GM18526 (cell line): ENCODE measurements around the gene PIM3.

ENCODE experiments used
- POLR2A ChIP-seq: IDR thresholded peaks from 3 replicates; pipeline ENCODE4 v1.6.1; 2011; ENCODE audit not compliant: insufficient read length; ENCODE audit errors: extremely low read depth

PIM3 gene

GRCh38 chr22:49934891-49935557 lies 25.5 kb upstream of the PIM3 start:
- no peak for TF ChIP-seq POLR2A

DNA sequence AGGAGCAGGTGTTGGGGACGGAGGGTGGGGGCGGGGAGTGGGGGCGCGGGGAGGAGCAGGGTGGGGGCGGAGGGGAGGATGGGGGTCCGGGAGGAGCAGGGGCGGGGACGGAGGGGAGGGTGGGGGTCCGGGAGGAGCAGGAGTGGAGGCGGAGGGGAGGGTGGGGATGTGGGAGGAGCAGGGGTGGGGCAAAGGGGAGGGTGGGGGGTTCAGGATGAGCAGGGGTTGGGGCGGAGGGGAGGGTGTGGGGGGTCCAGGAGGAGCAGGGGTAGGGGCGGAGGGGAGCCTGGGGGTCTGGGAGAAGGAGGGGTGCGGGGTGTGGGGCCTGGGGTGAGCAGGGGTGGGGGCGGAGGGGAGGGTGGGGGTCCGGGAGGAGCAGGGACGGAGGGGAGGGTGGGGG lies 25.0 kb upstream of the PIM3 start:
- no peak for TF ChIP-seq POLR2A

GRCh38 chr22:49936018-49936972 lies 24.3 kb upstream of the PIM3 start:
- peak; percentile 42 for TF ChIP-seq POLR2A

GRCh38 chr22:49936973-49937757 lies 23.4 kb upstream of the PIM3 start:
- no peak for TF ChIP-seq POLR2A

- no peak for TF ChIP-seq POLR2A
These were observed 22.6 kb upstream of the PIM3 start for GRCh38 chr22:49937758-49938564.

GRCh38 chr22:49938565-49939136 lies 21.9 kb upstream of the PIM3 start:
- no peak for TF ChIP-seq POLR2A

DNA sequence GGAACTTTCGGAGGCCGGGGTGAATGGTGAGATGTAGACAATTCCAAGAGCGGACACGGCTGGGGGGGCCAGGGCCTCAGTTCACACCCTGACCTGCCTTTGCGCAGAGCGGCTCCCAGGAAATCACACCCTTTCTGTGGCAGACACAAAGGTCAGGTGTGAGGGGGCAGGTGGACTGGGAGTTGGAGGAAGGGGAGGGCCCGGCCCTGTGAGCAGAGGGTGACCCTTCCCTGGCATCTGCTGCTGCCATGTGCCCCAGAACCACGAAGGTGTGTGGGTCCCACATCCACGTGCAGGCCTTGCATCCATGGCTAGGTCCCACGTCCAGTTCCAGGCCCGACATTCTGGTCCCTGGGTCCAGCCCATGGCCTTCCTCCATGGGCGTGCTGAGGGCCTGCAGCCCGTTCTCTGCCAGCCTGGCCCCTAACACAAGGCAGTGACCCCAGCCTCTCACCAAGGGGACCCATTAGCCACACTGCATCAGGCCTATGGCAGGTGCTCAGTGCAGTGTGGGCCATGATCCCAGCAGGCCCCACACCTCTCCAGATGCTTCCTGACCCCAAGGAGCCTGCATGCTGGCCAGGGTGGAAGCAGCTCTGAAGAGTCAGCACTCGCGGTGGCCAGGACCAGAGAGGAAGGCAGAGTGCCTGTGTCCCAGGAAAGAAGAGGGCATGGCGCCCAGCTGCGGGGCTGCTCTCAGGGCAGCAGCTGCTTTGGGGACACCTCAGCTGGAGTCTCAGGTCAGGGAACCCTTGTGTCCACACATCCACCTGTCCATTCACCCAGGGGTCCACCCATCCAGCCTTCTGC lies 18.9 kb upstream of the PIM3 start:
- no peak for TF ChIP-seq POLR2A

DNA sequence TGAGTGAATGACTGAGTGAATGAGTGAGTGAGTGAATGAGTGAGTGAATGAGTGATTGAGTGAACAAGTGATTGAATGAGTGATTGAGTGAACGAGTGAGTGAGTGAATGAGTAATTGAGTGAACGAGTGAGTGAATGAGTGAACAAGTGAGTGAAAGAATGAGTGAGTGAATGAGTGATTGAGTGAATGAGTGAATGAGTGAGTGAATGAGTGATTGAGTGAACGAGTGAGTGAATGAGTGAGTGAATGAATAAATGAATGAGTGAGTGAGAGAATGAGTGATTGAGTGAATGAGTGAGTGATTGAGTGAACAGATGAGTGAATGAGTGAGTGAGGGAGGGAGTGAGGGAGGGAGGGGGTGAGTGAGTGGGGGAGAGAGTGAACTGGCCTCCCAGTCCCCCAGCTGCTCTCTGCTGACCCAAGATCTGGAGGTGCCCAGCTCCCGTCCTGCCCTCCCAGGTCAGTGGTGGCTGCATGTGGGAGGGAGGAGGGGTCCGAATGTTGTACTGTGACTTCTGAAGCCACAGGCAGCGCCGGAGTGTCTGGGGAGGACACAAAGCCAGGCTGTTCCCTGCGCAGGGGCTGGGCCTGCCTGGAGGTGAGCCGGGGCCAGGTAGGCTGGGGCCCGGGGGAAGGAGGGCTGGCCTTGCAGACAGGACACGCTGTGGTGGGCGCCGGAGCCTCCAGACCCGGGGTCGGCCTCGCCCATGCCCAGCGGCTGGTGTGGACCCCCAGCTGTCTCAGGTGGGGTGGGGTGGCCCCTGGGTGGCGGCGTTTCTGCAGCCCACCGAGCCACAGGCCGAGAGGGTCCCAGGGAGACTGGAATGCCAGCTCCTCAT lies 17.8 kb upstream of the PIM3 start:
- no peak for TF ChIP-seq POLR2A

DNA sequence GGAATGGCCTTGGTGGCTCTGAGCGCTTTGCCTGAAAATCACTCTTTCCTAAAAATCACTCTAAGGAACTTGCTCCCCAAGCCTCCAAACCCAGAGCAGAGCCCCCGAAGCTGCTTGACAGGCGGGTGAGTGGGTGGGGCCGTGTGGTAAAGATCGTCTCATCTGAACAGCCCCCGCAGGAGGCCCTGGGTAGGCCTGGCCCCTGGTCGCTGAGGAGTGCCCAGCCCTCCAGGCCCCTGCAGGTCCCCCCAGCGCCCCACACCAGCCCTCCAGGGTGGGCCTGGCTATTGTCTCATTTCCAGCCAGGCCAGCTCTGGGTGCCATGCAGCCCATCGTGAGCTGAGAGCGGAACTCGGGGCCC lies 17.2 kb upstream of the PIM3 start:
- TF ChIP-seq POLR2A = no peak

DNA sequence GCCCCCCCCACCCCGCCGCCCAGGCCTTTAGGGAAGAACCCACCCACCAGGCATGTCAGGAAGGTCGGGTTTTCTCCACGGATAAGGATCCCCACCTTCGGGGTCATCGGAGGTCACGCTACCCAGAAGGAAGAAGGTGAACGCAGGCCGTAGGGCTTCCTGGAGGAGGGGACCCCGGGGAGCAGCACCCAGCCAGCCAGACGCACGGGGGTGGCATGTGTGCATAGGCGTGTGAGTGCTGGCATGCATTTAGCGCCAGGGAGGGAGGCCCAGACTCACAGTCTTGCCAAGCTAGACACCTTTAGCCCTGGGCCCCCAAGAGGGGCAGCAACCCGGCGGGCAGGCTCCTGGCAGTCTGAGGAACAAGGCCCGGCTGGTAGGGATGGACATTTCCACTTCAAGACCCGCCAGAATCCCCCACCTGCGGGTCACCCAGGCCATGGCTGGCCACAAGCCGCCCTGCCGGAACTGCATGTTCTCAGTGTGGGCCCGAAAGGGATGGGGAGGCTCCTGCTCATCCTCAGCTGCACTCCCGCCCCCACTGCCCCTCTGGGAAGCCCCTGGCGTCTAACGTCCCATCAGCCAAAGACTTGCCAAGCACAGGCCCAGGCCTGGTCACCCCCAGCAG lies 16.7 kb upstream of the PIM3 start:
- TF ChIP-seq POLR2A = no peak

GRCh38 chr22:49944399-49944891 lies 16.1 kb upstream of the PIM3 start:
- TF ChIP-seq POLR2A = no peak

DNA sequence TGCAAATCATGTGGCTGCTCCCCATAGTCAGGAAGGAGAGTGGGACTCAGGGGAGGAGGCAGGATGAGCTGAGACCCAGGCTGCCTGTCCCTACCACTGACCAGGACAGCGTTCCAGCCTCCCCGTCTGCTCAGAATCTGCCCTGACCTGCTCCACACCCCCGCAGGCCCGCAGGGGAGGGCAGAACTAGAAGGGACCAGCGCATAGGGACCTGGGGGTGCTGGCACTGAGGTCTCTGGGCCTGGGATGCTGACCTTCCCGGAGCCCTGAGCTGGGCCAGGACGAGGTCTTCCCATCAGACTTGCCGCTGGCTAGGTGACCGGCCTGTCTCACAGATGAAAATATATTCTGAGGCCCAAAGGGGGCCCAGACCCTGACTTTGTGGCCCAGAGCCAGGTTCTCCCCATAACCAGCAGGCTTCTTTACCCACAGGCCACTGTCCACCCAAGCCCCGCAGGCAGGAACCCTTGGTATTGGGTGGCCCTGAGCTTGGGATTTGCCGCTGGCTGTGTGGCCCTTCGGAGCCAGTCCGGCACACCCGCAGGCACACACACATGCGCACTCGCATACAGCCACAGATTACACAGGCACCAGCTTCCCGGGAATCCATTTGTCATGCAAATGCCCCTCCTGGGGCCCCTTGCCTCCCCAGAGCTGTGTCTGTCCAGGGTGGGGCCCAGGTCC lies 13.8 kb upstream of the PIM3 start:
- no peak for TF ChIP-seq POLR2A
